Measurements from ENCODE around the gene PUS10. TPM values are rescaled to one million over a fixed set of nuclear protein-coding genes. Genes with fewer than 3 reads are reported as not detected.

Gene PUS10
- total RNA-seq, 4 donors from 2014 or later = 3.4 to 9.2 (median 8.1) TPM

- TF ChIP-seq CTCF (IDR thresholded peaks at IDR 0.05; ENCODE audit: low read depth) = no peak
Measured at GRCh38 chr2:60976256-60976850, 41.7 kb downstream of the PUS10 start.

GRCh38 chr2:60974652-60975051 lies 43.4 kb downstream of the PUS10 start:
- no peak for TF ChIP-seq CTCF (IDR thresholded peaks at IDR 0.05; ENCODE audit: low read depth)

GRCh38 chr2:60973705-60974104 lies 44.4 kb downstream of the PUS10 start:
- TF ChIP-seq CTCF (IDR thresholded peaks at IDR 0.05; ENCODE audit: low read depth) = no peak

GRCh38 chr2:60972889-60973656 lies 45.0 kb downstream of the PUS10 start:
- TF ChIP-seq CTCF (IDR thresholded peaks at IDR 0.05; ENCODE audit: low read depth) = no peak

GRCh38 chr2:60966507-60967405 lies 51.3 kb downstream of the PUS10 start:
- TF ChIP-seq CTCF (IDR thresholded peaks at IDR 0.05; ENCODE audit: low read depth) = no peak

- TF ChIP-seq CTCF (IDR thresholded peaks at IDR 0.05; ENCODE audit: low read depth) = no peak
Measured at GRCh38 chr2:60965499-60965785, 52.6 kb downstream of the PUS10 start.
